GM08714 (cell line): ENCODE measurements around the gene PFKFB1.

Experiments used
- H3K4me3 ChIP-seq: fragments of 200-500 bp; sonication (Bioruptor generic); 2 replicates; pipeline ENCODE4 v1.5.1; 2014; ENCODE audit warnings: mild to moderate bottlenecking, low read length, inconsistent platforms
- ZNF274 ChIP-seq: IDR thresholded peaks from 2 replicates; pipeline ENCODE4 v1.6.1; 2012; ENCODE audit warnings: mild to moderate bottlenecking, low read depth, low read length

PFKFB1 gene

GRCh38 chrX:54994099-54994498, at the start of gene PFKFB1:
Gene PFKFB1, minus strand, starts transcription at chrX:54994188. Its CDS starts 181 bp downstream, at chrX:54994007.
- TF ChIP-seq ZNF274: no peak
- H3K4me3 ChIP-seq: no peak within 1 kb of the TSS

- H3K4me3 ChIP-seq: no peak overlapping the region
- no peak for TF ChIP-seq ZNF274
Measured at GRCh38 chrX:55041514-55041913, 47.5 kb upstream of the PFKFB1 start.

GRCh38 chrX:55039471-55039870, 45.5 kb upstream of the PFKFB1 start:
- TF ChIP-seq ZNF274: no peak
- no peak overlapping the region for H3K4me3 ChIP-seq

- H3K4me3 ChIP-seq: no peak overlapping the region
- TF ChIP-seq ZNF274: no peak
Measured at GRCh38 chrX:55033429-55033828, 39.4 kb upstream of the PFKFB1 start.

- no peak for TF ChIP-seq ZNF274
- no peak within 1 kb of the TSS for H3K4me3 ChIP-seq
Measured at GRCh38 chrX:55030271-55031205, 36.5 kb upstream of the PFKFB1 start, which contains the start of gene ALAS2. Gene ALAS2, minus strand, starts transcription at chrX:55030977. Its CDS starts 4,977 bp downstream, at chrX:55026000.

- no peak for TF ChIP-seq ZNF274
- no peak overlapping the region for H3K4me3 ChIP-seq
Measured at GRCh38 chrX:55029291-55029690, 35.3 kb upstream of the PFKFB1 start.

- no peak overlapping the region for H3K4me3 ChIP-seq
- TF ChIP-seq ZNF274: no peak
Measured at GRCh38 chrX:55028611-55029010, 34.6 kb upstream of the PFKFB1 start.

- no peak overlapping the region for H3K4me3 ChIP-seq
- no peak for TF ChIP-seq ZNF274
Measured at GRCh38 chrX:55028040-55028439, 34.1 kb upstream of the PFKFB1 start.

GRCh38 chrX:55026840-55027239, 32.9 kb upstream of the PFKFB1 start:
- no peak overlapping the region for H3K4me3 ChIP-seq
- no peak for TF ChIP-seq ZNF274

GRCh38 chrX:55026143-55026542, 32.2 kb upstream of the PFKFB1 start:
- H3K4me3 ChIP-seq: no peak overlapping the region
- no peak for TF ChIP-seq ZNF274

GRCh38 chrX:55014897-55015299, 20.9 kb upstream of the PFKFB1 start:
- TF ChIP-seq ZNF274: no peak
- H3K4me3 ChIP-seq: no peak overlapping the region

- TF ChIP-seq ZNF274: no peak
- H3K4me3 ChIP-seq: no peak overlapping the region
Measured at GRCh38 chrX:55011294-55011693, 17.3 kb upstream of the PFKFB1 start.

- no peak for TF ChIP-seq ZNF274
- H3K4me3 ChIP-seq: no peak overlapping the region
Measured at GRCh38 chrX:55008571-55009358, 14.8 kb upstream of the PFKFB1 start.

GRCh38 chrX:55007656-55008055, 13.7 kb upstream of the PFKFB1 start:
- no peak for TF ChIP-seq ZNF274
- no peak overlapping the region for H3K4me3 ChIP-seq
